Stromal cell of bone marrow (primary cell): ENCODE results near the gene CWH43.
A peak's percentile ranks its signal among the peaks of the same experiment; 100 is the strongest.
"Not testable (repeated sequence)": the region's sequence is repeated elsewhere in the genome, so short reads cannot be mapped to it uniquely, and the experiment has no call there.

Experiments
- DNase-seq: peaks from one replicate; pipeline ENCODE4 v3.0.0-alpha.2; 2012; ENCODE audit warnings: low read depth

Gene CWH43

GRCh38 chr4:48976041-48976440, 10.0 kb upstream of the CWH43 start:
- no peak for DNase-seq

DNA sequence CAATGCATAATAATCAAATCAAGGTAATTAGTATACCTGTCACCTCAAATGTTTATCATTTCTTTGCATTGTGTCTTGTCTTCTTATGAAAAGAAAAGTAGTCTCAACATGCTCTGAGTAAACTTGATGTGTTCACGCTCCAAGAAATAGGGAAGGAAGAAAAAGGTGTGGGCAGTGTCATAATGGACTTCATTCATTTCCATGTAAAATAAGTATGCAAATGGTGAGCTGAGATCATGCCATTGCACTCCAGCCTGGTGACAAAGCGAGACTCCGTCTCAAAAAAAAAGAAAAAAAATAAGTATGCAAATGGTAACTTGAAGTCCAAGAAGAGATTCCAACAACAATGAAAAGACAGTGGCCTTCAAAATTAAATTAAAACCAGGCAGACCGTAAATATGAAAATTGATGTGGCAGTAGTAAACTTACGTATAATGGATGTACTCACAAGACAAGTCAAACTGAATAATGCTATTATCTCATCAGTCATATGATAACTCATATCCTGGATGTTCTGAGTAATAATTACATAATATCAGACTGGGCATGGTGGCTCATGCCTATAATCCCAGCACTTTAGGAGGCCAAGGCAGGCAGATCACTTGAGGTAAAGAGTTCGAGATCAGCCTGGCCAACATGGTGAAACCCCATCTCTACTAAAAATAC, 6.0 kb upstream of the CWH43 start:
- peak; percentile 6 for DNase-seq

DNA sequence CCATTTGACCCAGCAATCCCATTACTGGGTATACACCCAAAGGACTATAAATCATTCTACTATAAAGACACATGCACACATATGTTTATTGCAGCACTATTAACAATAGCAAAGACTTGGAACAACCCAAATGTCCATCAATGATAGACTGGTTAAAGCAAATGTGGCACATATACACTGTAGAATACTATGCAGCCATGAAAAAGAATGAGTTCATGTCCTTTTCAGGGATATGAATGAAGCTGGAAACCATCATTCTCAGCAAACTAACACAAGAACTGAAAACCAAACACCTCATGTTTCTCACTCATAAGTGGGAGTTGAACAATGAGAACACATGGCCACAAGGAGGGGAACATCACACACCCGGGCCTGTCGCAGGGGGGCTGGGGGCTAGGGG, 2.1 kb upstream of the CWH43 start:
- DNase-seq = not testable (repeated sequence)

- DNase-seq = no peak
Observed at GRCh38 chr4:48985602-48985975, 486 bp upstream of the CWH43 start.

DNA sequence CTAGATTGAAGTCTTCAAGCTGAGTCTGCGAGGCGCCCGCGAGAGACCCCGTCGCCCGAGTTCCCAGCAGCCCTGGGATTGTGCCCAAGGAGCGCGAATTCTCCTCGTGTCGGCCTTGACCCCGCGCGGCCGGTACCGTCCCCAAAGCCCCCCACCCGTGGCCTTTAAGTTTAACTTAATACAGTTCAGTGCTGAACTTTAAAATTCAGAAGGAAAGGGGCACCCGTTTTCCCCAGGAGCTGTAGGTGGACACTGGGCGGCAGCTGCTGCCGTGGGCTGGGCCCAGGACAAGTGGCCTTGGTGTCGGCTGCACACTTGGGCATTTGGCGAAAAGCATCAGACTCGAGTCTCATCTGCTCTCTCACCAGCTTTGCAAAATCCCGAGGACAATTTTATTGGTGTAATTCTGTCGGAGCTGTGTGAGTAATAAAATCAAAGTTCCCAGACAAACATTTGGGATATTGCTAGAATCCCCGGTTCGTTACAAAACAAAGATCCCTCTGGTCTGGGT, 634 bp downstream of the CWH43 start:
- no peak for DNase-seq

- DNase-seq = no peak
Observed at GRCh38 chr4:48989461-48990203, 3.6 kb downstream of the CWH43 start.

- DNase-seq = no peak
Observed at GRCh38 chr4:48991357-48991756, 5.3 kb downstream of the CWH43 start.

GRCh38 chr4:48997962-48998361, 11.9 kb downstream of the CWH43 start:
- no peak for DNase-seq

GRCh38 chr4:48998440-48998839, 12.4 kb downstream of the CWH43 start:
- no peak for DNase-seq

GRCh38 chr4:49000806-49001205, 14.7 kb downstream of the CWH43 start:
- DNase-seq = no peak

GRCh38 chr4:49002931-49003330, 16.9 kb downstream of the CWH43 start:
- no peak for DNase-seq

DNA sequence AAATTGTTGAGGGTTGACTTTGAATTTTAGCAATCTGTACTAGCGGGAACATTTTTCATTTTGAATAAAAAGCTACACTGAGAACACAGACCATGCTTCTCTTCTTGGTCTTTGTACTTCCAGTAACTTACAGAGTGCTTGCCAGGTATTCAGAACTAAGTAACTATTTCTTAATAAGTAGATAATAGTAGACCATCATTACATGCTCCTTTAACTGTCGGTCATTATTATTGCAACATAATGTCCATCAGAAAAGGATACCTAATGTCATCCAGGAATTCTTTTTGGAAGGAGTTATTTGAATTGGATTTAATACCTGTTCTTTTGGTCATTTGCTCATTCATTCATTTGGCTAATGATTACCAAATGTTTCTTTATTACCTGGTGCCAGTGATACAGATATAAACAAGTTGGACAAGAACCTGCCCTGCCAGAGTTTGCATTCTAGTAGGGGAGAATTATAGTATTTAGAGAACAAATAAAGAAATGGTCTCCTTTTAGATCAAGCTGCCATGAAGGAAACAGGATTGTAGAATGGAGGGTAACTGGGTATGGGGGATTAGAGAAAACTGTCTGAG, 32.7 kb downstream of the CWH43 start:
- DNase-seq = no peak

DNA sequence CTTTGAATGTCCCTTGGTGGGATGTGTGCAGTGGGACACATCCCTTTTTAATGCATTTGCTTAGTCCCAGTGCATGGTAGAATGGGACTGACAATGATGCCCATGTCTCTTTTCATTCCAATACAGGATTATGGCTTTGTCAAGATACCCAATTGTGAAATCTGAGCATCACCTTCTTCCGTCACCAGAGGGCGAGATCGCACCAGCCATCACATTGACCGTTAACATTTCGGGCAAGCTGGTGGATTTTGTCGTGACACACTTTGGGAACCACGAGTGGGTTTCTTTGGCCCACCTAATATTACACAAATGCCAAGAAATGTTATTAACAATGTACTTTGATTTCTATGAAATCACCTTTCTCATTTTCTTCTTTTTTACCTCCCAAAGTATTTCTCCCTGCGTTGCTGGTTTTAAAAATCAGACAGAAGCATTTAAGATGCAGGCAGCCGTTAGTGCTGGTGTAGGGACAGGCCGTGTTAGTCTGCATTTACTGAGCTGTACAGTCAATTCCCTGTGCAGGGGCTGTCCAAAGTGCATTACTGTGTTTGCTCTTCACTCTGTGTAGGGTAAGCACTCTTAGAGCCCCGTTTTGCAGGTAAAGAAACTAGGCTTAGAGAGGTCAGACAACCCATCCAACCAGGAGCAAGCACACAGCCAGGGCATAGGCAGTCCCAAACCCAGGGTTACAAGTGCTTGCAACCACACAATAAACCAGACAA, 46.5 kb downstream of the CWH43 start:
- peak; percentile 6 for DNase-seq

DNA sequence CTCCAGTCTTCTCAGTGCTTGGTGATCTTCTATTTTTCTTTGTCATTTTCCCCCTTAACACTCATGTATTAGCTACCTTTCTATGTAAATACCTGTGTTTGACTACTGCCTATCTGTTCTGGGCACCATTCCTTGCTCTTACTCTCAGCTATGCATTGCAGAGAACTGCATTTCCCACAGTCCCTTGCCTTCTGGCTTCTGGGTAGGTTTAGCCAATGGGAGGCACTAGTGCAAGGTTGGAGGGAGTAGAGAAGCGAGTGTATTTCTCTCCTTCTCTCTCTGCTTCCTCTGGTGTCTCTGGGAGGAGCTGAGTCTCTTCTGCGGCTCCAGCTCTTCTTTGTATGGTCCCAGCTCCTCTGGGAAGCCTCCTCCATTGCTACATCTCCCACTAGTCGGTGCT, 50.5 kb downstream of the CWH43 start:
- no peak for DNase-seq

DNA sequence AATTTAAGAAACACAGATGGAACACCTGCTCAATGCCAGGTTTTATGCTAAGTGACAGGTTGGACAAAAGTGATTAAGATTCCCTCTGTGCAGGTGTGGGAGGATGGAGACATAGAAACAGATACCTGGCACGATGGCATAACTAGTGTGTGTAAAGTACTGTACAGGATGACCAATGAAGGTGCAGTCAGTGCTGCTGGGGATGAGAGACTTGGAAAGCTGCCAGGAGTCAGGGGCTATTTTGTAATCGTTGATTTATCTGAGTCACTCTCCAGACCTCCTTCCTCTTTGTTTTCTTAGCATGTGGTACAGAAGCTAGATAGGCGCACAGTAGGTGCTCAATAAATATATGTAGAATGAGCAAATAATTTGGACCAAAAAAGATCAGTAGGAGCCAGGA, 58.2 kb downstream of the CWH43 start:
- no peak for DNase-seq

DNA sequence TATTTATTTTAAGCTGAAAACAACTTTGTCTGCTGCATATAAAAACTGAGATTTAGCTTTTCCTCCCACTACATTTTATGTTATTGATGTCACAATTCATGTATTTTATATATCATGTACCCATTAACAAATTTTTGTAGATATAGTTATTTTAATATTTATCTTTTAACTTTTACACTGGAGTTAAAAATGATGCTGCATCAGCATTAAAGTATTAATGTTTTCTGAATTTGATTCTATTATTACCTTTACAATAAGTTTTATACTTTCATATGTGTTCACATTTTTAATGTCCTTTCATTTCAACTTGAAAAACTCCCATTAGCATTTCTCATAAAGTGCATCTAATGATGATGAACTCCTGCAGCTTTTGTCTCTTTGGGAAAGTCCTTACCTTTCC, 72.2 kb downstream of the CWH43 start:
- DNase-seq = no peak

GRCh38 chr4:49063670-49064069, 77.6 kb downstream of the CWH43 start:
- no peak for DNase-seq

GRCh38 chr4:49072196-49072595, 86.1 kb downstream of the CWH43 start:
- DNase-seq = not testable (repeated sequence)

DNA sequence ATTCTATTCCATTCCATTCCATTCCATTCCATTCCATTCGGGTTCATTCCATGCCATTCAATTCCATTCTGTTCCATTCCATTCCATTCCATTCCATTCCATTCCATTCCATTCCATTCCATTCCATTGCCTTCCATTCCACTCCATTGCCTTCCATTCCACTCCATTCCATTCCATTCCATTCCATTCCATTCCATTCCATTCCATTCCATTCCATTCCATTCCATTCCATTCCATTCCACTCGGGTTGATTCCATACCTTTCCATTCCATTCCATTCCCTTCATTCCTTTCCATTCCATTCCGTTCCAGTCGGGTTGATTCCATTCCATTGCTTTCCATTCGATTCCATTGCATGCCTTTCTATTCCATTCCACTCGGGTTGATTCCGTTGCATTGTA, 105.8 kb downstream of the CWH43 start:
- DNase-seq = not testable (repeated sequence)

DNA sequence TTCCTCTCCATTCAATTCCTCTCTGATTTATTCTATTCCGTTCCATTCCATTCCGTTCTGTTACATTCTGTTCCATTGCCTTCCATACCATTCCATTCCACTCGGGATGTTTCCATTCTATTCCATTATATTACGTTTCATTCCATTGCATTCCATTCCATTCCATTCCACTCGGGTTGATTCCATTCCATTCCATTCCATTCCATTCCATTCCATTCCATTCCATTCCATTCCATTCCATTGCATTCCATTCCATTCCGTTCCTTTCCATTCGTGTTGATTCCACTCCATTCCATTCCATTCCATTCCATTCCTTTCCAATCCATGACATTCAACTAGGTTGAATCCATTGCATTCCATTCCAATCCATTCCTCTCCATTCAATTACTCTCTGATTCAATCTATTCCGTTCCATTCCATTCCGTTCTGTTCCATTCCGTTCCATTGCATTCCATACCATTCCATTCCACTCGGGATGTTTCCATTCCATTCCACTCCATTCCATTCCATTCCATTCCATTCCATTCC, 106.6 kb downstream of the CWH43 start:
- not testable (repeated sequence) for DNase-seq

DNA sequence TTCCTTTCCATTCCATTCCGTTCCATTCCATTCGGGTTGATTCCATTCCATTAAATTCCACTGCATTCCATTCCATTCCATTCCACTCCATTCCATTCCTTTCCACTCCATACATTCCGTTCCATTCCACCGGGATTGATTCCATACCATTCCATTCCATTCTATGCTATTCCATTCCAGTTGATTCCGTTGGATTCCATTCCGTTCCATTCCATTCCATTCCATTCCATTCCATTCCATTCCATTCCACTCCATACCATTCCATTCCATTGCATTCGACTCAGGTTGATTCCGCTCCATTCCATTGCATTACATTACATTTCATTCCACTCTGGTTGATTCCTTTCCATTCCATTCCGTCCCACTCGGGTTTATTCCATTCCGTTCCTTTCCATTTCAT, 110.1 kb downstream of the CWH43 start:
- DNase-seq = not testable (repeated sequence)

DNA sequence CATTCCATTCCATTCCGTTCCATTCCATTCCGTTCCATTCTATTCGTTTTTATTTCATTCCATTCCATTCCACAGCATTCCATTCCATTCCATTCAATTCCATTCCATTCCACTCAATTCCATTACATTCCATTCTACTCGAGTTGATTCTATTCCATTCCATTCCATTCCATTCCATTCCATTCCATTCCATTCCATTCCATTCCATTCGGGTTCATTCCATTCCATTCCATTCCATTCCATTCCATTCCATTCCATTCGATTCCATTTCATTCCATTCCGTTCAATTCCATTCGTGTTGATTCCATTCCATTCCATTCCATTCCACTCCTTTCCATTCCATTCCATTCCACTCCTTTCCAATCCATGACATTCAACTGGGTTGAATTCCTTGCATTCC, 110.6 kb downstream of the CWH43 start:
- not testable (repeated sequence) for DNase-seq
